Ovary (tissue), 3 donors: Measurements from ENCODE around the gene RALA.

Experiments used
- POLR2A ChIP-seq: fragments of 450-650 bp; IDR thresholded peaks from one replicate; pipeline ENCODE4 v1.6.1; 2017; ENCODE audit warnings: antibody characterized with exemption, mild to moderate bottlenecking, moderate library complexity
- TF ChIP-seq, protein P1 (sequence below), 3 donors: fragments of 450-650 bp in 2 of 3; fragments of 200-600 bp in 1 of 3; IDR thresholded peaks; one replicate each; pipeline versions ENCODE4 v1.5.1 to v1.8.0; 2016 to 2022; ENCODE audit warnings: antibody characterized with exemption in 3 of 3, mild to moderate bottlenecking in 1 of 3
- donor health status: DM: no; HTN: no; CAD: no.

DNA sequence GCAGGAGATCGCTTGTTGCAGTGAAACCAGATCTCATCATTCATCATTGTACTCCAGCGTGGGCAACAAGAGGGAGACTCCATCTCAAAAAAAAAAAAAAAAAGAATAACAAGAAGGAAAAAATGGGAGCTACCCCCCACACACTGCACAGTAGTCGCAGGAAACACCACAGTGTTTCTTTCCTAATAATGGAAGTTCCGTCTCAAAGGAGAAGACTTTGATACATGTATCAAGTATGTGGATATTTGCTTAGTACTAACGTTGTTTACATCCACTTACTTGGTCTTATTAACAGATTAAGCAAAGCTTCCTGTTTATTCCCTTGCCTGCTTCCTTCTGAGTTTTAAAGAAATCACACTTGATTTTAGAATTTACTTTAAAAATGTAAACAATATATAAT lies 35.0 kb upstream of the RALA start:
- TF ChIP-seq, protein P1, sequence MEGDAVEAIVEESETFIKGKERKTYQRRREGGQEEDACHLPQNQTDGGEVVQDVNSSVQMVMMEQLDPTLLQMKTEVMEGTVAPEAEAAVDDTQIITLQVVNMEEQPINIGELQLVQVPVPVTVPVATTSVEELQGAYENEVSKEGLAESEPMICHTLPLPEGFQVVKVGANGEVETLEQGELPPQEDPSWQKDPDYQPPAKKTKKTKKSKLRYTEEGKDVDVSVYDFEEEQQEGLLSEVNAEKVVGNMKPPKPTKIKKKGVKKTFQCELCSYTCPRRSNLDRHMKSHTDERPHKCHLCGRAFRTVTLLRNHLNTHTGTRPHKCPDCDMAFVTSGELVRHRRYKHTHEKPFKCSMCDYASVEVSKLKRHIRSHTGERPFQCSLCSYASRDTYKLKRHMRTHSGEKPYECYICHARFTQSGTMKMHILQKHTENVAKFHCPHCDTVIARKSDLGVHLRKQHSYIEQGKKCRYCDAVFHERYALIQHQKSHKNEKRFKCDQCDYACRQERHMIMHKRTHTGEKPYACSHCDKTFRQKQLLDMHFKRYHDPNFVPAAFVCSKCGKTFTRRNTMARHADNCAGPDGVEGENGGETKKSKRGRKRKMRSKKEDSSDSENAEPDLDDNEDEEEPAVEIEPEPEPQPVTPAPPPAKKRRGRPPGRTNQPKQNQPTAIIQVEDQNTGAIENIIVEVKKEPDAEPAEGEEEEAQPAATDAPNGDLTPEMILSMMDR (IDR thresholded peaks at IDR 0.05) = no peak
- TF ChIP-seq POLR2A = no peak
